Measurements from ENCODE around the gene ZCRB1. TPM values are rescaled to one million over a fixed set of nuclear protein-coding genes. Genes with fewer than 3 reads are reported as not detected.

ZCRB1 gene
- total RNA-seq, 4 donors from 2014 or later = 36.5 to 79.7 (median 45.9) TPM

DNA sequence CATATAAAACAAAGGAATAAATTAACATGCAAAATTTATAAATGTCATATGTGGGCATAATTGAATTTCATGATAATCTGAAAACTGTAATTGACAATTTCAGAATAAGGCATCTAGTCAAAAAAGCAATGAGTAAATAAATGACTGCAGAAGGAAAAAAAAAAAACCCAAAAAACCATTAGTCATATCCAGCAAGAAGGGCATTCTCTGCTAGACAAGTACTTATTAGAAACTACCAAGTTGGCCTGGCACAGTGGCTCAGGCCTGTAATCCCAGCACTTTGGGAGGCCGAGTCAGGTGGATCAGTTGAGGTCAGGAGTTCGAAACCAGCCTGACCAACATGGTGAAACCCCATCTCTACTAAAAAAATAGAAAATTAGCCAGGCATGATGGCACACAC lies 17.5 kb downstream of the ZCRB1 start:
- TF ChIP-seq POLR2AphosphoS5 (IDR thresholded peaks at IDR 0.05) (no peak), EP300 (IDR thresholded peaks at IDR 0.05) (no peak), POLR2A (IDR thresholded peaks at IDR 0.05) (no peak)
- TF ChIP-seq, protein P1, sequence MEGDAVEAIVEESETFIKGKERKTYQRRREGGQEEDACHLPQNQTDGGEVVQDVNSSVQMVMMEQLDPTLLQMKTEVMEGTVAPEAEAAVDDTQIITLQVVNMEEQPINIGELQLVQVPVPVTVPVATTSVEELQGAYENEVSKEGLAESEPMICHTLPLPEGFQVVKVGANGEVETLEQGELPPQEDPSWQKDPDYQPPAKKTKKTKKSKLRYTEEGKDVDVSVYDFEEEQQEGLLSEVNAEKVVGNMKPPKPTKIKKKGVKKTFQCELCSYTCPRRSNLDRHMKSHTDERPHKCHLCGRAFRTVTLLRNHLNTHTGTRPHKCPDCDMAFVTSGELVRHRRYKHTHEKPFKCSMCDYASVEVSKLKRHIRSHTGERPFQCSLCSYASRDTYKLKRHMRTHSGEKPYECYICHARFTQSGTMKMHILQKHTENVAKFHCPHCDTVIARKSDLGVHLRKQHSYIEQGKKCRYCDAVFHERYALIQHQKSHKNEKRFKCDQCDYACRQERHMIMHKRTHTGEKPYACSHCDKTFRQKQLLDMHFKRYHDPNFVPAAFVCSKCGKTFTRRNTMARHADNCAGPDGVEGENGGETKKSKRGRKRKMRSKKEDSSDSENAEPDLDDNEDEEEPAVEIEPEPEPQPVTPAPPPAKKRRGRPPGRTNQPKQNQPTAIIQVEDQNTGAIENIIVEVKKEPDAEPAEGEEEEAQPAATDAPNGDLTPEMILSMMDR (IDR thresholded peaks at IDR 0.05) = no peak
- no peaks in the 10 kb centered on the region for H3K4me1 ChIP-seq
- WGBS, 2 donors (ENCODE audit: low coverage in 1 of 2) = 94% methylated on average over 2 of the region's 2 CpGs; no CpG with 5 or more reads in 1 of the 2 donors
- H3K36me3 ChIP-seq = peaks cover 2 to 36% of the 10 kb centered on the region in 2 donors
- H3K27ac ChIP-seq = no peak overlapping the region
- no peak overlapping the region for H3K4me3 ChIP-seq
- ATAC-seq = no peak
- no peaks in the 10 kb centered on the region for H3K9me3 ChIP-seq
- H3K27me3 ChIP-seq = no peaks in the 10 kb centered on the region

GRCh38 chr12:42306297-42306696 lies 19.6 kb downstream of the ZCRB1 start:
- Histone ChIP-seq H3K27ac (no peak overlapping the region), H3K4me3 (no peak overlapping the region), H3K4me1 (no peaks in the 10 kb centered on the region), H3K27me3 (no peaks in the 10 kb centered on the region), H3K36me3 (peaks cover 0 to 18% of the 10 kb centered on the region in 2 donors), H3K9me3 (no peaks in the 10 kb centered on the region)
- ATAC-seq = no peak
- WGBS, 2 donors (ENCODE audit: low coverage in 1 of 2) = 97 to 100% methylated on average over 3 of the region's 3 CpGs
- TF ChIP-seq POLR2A (IDR thresholded peaks at IDR 0.05) (no peak), EP300 (IDR thresholded peaks at IDR 0.05) (no peak), POLR2AphosphoS5 (IDR thresholded peaks at IDR 0.05) (no peak)
- TF ChIP-seq, protein P1 (IDR thresholded peaks at IDR 0.05) = no peak

- WGBS, 2 donors (ENCODE audit: low coverage in 1 of 2) = 79 to 90% methylated on average over 5 to 8 of the region's 8 CpGs
- H3K27me3 ChIP-seq = no peaks in the 10 kb centered on the region
- TF ChIP-seq POLR2AphosphoS5 (IDR thresholded peaks at IDR 0.05) (no peak), EP300 (IDR thresholded peaks at IDR 0.05) (no peak), POLR2A (IDR thresholded peaks at IDR 0.05) (no peak)
- TF ChIP-seq, protein P1 (IDR thresholded peaks at IDR 0.05) = no peak
- H3K9me3 ChIP-seq = no peaks in the 10 kb centered on the region
- no peak overlapping the region for H3K4me3 ChIP-seq
- no peaks in the 10 kb centered on the region for H3K4me1 ChIP-seq
- no peaks in the 10 kb centered on the region for H3K36me3 ChIP-seq
- no peak for ATAC-seq
- no peak overlapping the region for H3K27ac ChIP-seq
Measured at GRCh38 chr12:42299392-42300308, 26.2 kb downstream of the ZCRB1 start.

DNA sequence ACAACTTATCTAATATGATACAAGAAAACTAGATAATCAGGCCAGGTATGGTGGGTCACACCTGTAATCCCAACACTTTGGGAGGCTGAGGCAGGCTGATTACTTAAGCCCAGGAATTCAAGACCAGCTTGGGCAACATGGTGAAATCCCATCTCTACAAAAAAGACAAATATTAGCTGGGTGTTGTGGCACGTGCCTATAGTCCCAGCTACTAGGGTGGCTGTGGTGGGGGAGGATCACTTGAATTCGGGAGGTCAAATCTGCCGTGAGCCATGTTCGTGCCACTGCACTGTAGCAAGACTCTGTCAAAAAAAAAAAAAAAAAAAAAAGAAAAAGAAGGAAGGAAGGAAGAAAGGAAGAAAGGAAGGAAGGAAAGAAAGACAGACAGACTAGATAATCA lies 27.0 kb downstream of the ZCRB1 start:
- Histone ChIP-seq H3K36me3 (no peaks in the 10 kb centered on the region), H3K27me3 (no peaks in the 10 kb centered on the region), H3K9me3 (no peaks in the 10 kb centered on the region), H3K4me3 (no peak overlapping the region), H3K27ac (no peak overlapping the region), H3K4me1 (no peaks in the 10 kb centered on the region)
- TF ChIP-seq, protein P1 (IDR thresholded peaks at IDR 0.05) = no peak
- TF ChIP-seq POLR2AphosphoS5 (IDR thresholded peaks at IDR 0.05) (no peak), POLR2A (IDR thresholded peaks at IDR 0.05) (no peak), EP300 (IDR thresholded peaks at IDR 0.05) (no peak)
- 82% methylated on average over 4 of the region's 4 CpGs; no CpG with 5 or more reads in 1 of the 2 donors for WGBS, 2 donors (ENCODE audit: low coverage in 1 of 2)
- ATAC-seq = no peak
